ENCODE results near the gene OR5K4.

The OR5K4 gene, protein sequence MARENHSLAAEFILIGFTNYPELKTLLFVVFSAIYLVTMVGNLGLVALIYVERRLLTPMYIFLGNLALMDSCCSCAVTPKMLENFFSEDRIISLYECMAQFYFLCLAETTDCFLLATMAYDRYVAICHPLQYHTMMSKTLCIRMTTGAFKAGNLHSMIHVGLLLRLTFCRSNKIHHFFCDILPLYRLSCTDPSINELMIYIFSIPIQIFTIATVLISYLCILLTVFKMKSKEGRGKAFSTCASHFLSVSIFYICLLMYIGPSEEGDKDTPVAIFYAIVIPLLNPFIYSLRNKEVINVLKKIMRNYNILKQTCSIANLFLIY

DNA sequence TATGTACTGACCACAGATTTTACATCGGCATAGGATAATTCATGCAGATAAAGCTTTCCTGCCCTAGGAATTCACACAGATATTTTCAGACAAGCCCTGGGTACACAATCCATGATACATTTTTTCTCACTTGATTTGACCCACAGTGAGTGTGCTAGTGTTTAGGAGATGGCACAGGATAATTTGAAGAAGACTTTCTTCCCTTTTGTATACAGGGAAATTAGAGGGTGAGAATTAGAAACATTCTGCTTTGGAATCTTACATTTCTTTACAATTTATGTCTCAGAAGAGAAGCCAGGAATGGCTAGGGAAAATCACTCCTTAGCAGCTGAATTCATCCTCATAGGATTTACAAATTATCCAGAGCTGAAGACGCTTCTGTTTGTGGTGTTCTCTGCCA lies at the start of gene OR5K4:
Gene OR5K4 (plus strand): TSS at position 301 of the 400 bp plus-strand sequence. CDS start 0 bp downstream, at position 301.
- DNase-seq, result no peak

DNA sequence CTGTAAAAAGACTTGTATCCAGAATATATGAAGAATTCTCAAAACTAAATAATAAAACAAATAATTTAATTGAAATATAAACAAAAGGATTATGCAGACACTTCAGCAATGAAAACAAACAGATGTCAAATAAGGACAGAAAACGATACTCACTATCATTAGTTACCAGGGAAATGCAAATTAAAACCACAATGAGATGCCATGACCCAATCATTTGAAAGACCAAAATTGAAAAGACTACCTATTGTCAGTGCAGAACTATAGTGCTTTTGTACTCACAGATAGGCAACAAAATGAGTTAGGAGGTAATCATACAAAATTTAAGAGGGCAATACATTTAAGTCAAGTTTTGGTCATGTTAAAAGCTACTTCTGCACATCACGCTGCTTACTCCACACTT lies 31.6 kb upstream of the OR5K4 start:
- no peak for DNase-seq

DNA sequence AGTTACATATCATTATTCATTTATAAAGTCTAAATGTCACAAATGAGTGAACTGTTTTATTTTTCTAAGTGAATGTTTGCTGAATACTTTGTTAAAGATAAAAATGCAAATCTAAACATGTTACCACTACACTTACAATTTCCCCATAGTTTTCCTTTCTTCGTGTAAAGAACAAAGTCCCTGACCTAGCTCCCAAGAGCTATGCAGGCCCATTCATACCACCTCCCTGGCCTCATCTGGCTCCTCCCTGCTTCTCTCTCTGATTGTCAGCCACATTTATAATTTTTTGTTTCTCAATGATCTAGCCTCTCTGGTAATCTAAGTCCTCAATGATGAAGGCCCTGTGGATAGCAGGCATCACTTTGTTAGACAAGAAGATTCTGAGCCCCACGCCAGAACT lies 31.0 kb upstream of the OR5K4 start:
- no peak for DNase-seq

DNA sequence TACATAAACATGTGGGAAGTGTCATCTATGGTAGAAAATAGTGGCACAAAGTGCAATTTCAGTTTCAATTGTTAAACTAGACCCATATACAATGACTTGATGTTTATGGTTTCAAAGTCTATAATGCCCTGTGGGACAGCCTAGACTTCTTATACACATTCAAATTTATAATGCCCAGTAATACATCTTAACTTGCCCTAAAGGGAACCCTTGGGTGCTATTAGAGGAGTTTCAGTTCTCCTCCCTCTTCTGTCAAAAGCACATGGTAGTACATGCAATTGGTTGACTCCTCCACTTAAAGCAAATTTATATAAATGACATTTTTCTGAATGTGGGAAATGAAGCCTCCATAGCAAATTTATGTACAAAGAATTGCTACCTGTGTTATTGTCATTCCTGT lies 30.2 kb upstream of the OR5K4 start:
- no peak for DNase-seq

DNA sequence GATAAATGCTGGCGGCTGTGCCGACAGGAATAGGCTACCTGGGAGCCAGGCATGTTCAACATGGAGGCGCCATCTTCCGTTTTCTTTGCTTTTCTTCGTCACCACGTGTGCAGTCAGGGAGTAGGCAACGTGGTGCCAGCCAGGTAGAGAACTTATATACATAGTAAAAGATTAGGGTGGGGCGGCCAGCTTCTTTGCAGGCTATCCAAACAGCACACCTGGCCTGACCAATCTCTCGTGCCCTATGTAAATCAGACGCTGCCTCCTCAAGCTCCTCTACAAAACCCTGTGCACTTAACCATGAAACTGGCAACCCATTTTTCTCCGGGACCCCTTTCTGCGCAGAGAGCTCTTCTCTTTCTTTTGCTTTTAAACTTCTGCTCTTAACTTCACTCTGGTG lies 28.6 kb upstream of the OR5K4 start:
- DNase-seq, result no peak

DNA sequence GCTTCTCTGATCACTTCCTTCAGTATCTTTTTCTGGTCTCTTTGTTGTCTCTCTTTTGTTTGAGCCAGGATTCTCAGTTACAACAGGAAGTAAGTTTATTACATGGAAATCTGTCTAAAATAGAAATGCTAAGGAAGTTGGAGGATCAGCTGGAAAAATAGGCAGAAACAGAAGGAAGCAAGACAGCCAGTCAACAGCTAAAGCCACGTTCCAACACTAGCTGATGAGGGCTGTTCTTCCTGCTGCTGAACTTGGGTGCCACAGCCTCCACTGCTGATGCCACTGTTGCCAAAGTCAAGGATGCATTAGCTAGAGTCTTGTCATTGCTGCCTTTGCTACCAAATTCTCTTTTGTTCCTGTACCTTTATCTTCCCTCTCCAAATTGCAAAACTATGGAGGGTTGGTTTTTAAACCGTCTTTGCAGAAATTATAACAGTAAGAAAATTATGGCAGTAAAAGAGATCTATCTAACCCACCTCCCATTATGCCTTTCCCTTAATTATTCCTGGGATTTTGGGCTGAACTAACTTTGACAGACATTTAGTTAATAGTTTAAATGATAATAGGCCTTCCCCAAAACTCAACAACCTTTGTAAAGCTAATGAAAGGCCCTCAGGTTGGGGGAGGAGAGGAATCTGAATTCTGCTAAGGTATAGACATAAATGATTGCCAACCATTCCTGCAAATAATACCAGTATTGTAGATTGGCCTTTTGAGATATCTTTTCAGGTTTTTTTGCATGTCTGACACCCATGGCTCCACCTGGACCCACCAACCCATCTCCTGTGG lies 27.4 kb upstream of the OR5K4 start:
- no peak for DNase-seq

DNA sequence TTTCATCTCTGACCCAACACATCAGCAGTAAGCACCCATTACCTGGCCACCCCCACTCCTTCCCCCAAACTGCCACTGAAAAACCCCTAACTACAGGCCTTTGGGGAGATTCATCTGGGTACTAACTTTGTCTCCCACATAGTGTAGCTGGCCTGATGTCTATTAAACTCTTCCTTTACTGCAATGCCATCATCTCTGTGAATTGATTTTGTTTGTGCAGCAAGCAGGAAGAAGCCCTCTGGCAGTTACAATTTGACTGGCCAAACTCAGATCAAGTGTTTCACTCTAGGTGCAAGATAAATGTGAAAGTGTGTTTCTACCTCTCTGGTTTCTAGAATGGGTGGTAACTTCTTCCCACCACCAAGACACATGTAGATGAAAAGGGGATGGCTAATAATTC lies 26.7 kb upstream of the OR5K4 start:
- no peak for DNase-seq

DNA sequence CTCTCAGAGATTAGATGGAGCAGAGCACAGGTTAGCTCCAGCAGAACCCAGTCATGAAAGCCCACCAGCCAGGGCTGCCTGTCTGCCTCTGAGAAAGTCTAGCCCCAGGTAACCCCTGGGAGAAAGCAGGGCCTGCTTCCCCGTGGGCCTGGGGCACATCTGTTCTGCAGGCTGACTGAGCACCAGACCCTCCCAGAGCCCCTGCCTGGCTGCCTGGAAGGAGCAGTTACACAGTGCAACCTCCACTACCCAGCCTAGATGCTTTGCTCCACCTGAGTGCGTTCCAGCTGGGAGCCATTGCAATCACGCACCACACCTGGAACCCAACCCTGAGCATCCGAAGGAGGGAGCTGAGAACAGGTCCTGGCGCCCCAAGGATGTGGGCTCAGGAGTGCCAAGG lies 24.7 kb upstream of the OR5K4 start:
- no peak for DNase-seq

DNA sequence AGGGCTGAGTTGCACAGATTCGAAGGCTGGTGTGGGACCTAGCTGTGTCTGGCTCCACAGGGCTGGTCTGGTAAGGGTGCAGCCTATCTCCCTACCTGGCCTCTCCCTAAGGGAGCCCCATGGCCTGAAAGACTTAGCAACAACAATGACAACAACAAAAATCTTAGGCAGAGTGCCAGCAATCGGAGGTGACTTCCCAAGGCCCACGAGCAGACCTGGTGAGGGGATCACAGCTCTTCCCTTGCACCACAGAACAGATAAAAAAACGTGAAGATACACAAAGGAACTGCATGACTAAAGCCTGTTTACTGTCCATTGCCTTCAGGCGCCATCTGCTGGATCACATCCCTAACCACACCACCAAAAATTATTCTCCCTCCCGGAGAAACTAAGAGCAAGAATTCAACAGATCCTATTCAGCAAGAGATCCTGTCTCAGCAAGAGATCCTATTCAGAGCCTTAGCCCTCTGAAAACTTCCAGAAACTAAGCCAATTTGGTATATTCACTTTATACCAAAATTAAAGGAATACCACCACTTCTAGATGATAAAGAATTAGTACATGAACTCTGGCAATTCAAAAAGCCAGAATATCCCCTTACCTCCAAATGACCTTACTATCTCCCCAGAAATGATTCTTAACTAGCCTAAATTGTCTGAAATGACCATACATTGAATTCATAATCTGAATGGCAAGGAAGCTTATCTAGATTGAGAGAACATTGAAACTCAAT lies 24.1 kb upstream of the OR5K4 start:
- DNase-seq, result peak; percentile 47 to 50

DNA sequence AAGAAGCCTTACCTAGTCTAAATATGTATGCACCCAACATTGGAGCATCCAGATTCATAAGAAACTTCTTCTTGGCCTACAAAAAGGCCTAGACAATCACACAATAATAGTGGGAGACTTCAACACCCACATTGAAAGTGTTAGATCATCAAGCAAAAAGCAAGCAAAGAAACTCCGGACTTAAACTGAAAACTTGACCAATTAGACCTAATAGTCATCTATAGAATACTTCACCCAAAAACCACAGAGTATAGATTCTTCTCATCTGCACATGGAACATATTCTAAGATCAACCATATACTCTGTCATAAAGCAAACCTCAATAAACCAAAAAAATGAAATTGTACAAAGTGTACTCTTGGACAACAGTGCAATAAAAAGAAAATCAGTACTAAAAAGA lies 22.3 kb upstream of the OR5K4 start:
- no peak for DNase-seq

DNA sequence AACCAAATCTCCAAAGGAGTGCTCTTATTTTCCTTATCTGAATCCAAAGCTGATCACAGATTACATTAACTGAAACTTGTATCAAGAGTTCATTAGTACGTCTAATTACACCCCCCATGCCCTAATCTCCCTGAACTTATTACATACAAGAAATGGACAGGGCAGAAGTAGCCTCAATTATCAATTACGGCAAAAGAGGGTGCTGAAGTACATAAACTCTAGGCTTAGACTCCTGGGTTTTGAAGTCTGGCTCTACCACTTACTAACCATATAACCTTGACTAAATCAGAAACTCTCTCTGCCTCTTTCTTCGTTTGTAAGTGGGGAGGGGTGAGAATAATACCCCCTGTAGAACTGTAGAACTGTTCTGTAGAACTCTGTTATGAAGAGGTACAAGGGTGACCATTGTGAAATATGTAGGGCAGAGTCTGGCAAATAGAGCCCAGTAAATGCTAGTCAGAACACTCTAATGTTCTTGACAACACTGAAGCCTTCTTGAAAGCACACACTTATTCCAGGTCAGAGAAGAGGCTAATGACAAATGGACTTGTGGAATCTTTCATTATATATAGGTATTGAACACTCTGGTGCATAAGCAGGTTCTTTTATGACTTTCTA lies 19.6 kb upstream of the OR5K4 start:
- DNase-seq, result no peak

DNA sequence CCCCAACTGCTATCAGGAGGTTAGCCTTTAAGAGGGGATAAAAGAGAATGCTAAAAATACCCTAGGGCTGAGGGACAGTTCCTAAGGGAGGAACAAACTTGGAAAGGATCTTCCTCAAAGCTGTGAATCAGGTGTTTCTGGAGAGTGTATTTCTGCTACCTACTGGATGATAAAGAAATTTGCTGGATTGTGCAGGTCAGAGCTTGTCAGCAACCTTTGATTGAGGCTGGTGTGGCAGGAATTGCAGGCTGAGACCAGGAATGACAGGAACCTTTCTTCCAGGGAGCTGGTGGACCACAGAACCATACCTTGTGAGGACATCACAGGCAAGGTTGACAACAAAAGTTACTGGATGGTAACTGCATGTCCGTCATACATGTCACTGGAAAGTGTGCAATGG lies 14.6 kb upstream of the OR5K4 start:
- DNase-seq, result no peak

DNA sequence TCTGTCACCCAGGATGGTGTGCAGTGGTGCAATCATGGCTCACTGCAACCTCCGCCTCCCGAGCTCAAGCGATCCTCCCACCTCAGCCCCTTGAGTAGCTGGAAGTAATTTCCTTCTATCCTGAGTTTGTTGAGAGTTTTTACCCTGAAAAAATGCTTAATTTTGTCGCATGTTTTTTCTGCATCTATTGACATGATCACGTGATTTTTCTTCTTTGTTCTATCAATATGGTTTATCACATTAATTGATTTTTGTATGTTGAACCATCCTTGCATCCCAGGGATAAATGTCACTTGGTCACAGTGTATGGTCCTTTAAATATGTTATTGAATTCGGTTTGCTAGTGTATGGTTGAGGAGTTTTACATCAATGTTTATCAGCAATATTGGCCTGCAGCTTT lies 11.9 kb upstream of the OR5K4 start:
- no peak for DNase-seq

DNA sequence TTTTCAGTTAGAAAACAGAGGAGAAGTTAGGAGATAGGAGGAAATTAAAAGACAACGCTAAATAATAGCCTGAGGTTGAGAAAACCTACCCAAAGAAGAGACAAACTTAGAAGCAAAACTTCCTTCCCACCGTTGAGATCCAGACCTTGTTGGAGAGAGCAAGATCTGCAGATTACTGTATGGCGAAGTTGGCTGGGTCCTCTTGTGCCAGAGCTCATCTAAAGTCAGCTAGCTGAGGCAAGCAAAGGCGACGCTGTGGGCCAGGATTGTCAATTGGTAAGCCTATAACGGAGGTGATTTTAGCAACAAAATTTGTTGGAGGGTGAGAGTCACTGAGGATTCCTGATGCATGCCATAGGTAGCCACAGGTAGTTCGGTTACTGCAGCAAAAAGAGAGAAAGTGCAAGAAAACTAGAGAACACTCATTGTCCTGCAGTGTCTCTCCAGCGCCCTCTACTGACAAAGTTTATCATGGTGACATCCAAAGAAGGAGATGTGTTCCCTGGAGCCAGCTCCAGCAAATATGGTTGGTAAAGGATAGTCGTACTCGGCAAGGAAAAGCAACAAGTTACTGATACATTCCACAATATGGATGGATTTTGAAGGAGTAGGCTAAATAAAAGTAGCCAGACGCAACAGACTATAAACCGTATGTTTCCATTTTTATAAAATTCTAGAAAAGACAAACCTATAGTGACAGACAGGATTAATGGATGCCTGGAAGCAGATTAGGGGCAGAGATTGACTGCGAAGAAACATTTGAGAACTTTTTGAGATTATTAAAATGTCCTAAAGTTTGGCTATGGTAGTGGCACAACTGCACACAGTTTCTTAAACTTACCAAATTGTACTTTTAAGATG lies 9.8 kb upstream of the OR5K4 start:
- peak; percentile 18 to 36 for DNase-seq

DNA sequence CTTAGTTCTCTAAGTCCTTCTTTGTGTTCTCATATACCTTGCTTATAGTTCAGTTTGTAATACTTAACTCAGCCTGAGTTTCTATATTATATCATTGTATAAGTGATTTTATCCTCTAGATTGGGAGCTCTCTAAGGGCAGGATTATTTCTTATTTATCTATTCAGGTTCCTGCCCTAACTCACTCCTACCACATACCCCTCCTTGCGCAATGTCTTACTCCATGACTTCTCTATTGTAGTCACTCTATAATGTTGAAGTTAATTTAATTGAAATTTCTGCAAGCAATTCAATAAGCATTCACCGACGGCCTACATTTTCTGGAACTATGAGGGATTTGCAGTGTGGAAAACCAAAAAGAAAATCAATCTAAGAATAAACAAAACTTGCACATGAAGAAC lies 3.6 kb upstream of the OR5K4 start:
- DNase-seq, result no peak

DNA sequence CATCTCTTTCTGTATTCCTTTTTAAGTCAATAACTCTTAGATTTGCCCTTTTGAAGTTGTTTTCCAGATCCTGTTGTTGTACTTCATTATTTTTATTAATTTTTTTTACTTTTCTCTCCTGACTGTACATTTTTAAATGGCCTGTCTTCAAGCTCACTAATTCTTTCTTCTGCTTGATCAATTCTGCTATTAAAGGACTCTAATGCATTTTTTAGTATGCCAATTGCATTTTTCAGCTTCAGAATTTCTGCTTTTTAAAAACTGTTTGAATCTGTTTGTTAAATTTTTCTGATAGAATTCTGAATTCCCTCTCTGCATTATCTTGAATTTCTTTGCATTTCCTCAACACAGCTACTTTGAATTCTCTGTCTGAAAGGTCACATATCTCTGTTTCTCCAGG lies 5.6 kb downstream of the OR5K4 start:
- DNase-seq, result no peak

DNA sequence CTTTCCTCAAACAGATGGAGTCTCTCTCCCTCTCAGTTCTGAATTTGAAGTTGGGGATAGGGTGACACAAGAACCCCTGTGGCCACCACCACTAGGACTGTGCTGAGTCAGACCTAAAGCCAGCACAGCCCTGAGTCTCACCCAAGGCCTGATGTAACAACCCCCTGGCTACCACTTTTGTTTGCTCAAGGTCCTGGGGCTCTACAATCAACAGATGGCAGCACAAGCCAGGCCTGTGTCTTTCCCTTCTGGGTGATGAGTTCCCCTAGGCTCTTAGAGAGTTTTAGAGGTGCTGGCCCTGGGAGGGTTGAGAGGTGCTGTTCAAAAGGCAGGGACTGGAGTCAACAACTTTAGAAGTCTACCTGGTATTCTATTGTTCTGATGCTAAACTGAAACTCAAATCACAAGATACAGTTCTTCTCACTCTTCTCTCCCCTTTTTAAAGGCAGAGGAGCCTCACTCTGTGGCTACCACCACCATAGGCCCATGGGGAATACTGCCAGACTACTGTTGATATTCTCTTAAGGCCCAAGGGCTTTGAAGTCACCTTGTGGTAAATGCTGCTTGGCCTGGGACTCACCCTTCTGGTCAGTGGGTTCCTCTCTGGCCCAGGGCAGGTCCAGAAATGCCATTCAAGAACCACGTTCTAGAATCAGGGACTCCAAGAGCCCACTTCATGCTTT lies 6.5 kb downstream of the OR5K4 start:
- peak in 1 of 2 donors; percentile 5 for DNase-seq

DNA sequence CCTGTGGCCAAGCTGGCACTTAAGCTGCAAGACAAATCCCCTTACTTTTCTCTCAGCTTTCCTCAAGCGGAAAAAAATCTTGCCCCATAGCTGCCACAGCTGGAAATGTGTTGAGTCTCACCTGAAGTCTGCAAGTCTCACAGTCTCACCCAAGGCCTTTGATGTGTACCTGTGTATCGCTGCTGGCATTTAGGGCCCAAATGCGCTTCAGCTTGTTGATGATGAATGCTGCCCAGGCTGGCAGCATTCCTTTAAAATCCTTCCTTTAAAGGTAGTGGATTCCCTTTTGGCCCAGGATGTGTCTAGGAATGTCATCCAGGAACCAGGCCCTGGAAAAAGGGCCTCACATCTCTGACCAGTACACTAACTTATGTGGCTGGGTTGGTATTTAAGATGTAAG lies 7.0 kb downstream of the OR5K4 start:
- DNase-seq, result no peak

DNA sequence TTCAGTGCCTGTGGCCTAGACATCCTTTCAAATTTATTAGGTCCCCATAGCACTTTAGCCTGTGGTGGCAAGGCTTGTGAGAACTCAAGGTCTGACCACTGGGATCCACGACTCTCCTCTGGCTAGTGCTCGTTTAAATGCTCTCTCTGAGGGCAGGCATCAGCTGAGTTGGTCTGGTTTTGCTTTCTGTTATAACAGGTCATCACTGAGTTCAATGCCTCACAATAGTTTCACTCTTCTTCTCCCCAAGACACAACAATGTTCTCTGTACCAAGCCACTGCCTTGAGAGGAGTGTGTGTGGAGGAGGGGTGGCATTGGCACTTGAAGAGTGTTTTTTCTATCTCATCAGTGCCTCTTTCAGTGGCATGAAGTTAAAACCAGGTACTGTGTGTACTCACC lies 7.6 kb downstream of the OR5K4 start:
- no peak for DNase-seq

DNA sequence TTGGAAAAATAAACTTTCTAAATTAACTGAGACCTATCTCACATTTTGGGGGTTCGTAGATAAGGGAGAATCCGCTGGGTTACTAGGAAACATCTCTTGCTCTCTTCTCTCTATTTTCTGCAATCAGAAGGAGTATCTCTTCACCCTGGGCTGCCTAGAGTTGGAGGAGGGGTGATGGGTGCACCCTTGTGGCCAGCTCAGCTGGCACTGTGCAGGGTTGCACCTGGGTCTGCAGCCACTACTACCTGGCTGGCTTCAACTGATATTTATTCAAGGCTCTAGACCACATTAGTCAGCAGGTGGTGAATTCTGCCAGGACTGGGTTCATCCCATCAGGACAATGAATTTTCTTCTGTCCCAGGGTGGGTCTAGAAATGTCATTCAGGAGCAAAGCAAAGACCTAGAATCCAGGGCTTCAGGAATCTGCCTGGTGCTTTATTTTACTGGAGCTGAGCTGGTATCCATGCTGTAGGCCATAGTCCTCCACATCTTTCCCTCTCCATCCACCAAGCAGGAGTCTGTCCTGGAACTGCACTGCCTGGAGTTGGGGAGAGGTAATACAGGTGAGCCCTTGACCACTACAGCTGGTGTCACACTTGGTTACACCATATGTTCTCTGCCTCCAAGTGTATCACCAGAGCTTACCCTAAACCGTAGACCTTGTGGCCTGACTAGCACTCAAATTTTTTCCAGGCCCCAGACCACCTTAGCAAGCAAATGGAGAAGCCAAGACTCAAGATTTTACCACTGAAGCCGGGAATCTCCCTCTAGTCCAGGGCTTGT lies 14.0 kb downstream of the OR5K4 start:
- DNase-seq, result no peak

DNA sequence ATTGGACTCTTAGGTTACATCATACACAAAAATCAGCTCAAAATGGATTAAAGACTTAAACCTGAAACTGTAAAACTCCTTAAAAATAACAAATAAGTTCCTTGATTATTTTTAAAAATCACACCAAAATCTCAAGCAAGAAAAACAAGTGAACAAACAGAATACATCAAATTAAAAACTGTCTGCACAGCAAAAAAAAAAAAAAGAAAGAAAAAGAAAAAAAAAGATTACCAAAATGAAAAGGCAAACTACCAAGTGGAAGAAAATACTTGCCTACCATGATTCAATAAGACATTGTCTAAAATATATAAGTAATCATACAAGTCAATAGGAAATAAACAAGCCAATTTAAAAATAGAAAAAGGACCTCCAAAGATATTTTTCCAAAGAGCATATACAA lies 17.5 kb downstream of the OR5K4 start:
- no peak for DNase-seq
